OCI-LY7 (cell line): ENCODE measurements around the gene NEB. TPM values are rescaled to one million over a fixed set of nuclear protein-coding genes. Genes with fewer than 3 reads are reported as not detected.

Source experiments
- BruUV-seq: library from RNA; stranded (reverse); fragments of 400-500 nt; replicated peaks from 2 replicates; lab custom pipeline; 2021; lab: Mats Ljungman, UMichigan
- CTCF ChIA-PET: fragments of 300-600 bp; sonication (Branson Sonifier 250); formaldehyde crosslinking; loops from one replicate; lab custom pipeline; 2022; ENCODE audit warnings: antibody characterized with exemption; ENCODE audit not compliant: unreplicated experiment; lab: Charles Lee
- POLR2A ChIA-PET: fragments of 300-600 bp; sonication (Branson Sonifier 250); formaldehyde crosslinking; loops from one replicate; lab custom pipeline; 2022; ENCODE audit warnings: antibody characterized with exemption; lab: Charles Lee
- DNase-seq: peaks from one replicate; pipeline ENCODE4 v3.0.0-alpha.2; 2015; ENCODE audit warnings: low spot score
- H2AFZ ChIP-seq: fragments of 200-600 bp; sonication (generic), shearing (Covaris generic); 2 replicates; pipeline ENCODE4 v1.6.1; 2014; ENCODE audit warnings: mild to moderate bottlenecking, antibody characterized with exemption, low read length, moderate library complexity
- H3K27ac ChIP-seq: fragments of 200-600 bp; sonication (generic); 2 replicates; pipeline ENCODE4 v1.5.1; 2014; ENCODE audit warnings: mixed run types, low read depth, mild to moderate bottlenecking, moderate library complexity, low read length, inconsistent platforms; ENCODE audit not compliant: poor library complexity, severe bottlenecking
- H3K36me3 ChIP-seq: fragments of 200-600 bp; sonication (generic); 2 replicates; pipeline ENCODE4 v1.6.1; 2014; ENCODE audit warnings: mild to moderate bottlenecking, antibody characterized with exemption, low read length, moderate library complexity, mixed read lengths; ENCODE audit not compliant: insufficient read depth
- H3K4me1 ChIP-seq: fragments of 200-600 bp; sonication (generic); 2 replicates; pipeline ENCODE4 v1.5.1; 2014; ENCODE audit warnings: mild to moderate bottlenecking, low read length; ENCODE audit not compliant: insufficient read depth, poor library complexity, severe bottlenecking
- H3K4me2 ChIP-seq: fragments of 200-600 bp; sonication (generic); 2 replicates; pipeline ENCODE4 v1.6.1; 2014; ENCODE audit warnings: mild to moderate bottlenecking, low read length
- H3K4me3 ChIP-seq: fragments of 200-600 bp; sonication (generic); 2 replicates; pipeline ENCODE4 v1.5.1; 2014; ENCODE audit warnings: mild to moderate bottlenecking, low read depth, low read length; ENCODE audit not compliant: poor library complexity, severe bottlenecking
- H3K79me2 ChIP-seq: fragments of 200-600 bp; sonication (generic); 2 replicates; pipeline ENCODE4 v1.6.1; 2016; ENCODE audit warnings: low read depth, mild to moderate bottlenecking, low read length, moderate library complexity, mixed read lengths; ENCODE audit not compliant: insufficient read depth
- H3K9me2 ChIP-seq: fragments of 200-600 bp; sonication (generic); 2 replicates; pipeline ENCODE4 v1.6.1; 2016; ENCODE audit warnings: mild to moderate bottlenecking, low read length, mixed read lengths; ENCODE audit not compliant: insufficient read depth
- H3K9me3 ChIP-seq: fragments of 200-600 bp; sonication (generic); 2 replicates; pipeline ENCODE4 v1.6.1; 2014; ENCODE audit warnings: mild to moderate bottlenecking, mixed run types, low read length, mixed read lengths
- H4K20me1 ChIP-seq: fragments of 200-600 bp; sonication (generic); 2 replicates; pipeline ENCODE4 v1.6.1; 2014; ENCODE audit warnings: mild to moderate bottlenecking, antibody characterized with exemption, low read length, moderate library complexity, mixed read lengths; ENCODE audit not compliant: insufficient read depth
- EZH2phosphoT487 ChIP-seq: fragments of 200-600 bp; sonication (generic); IDR thresholded peaks from 2 replicates; pipeline ENCODE4 v1.6.1; 2018; ENCODE audit warnings: low read depth, borderline replicate concordance, mild to moderate bottlenecking, mixed run types, antibody characterized with exemption, low read length, moderate library complexity, mixed read lengths
- intact Hi-C: fragments of 100-400 bp; cut with micrococcal nuclease; formaldehyde crosslinking; loops from one replicate; pipeline ENCODE4 v1.10.0; 2022; ENCODE audit not compliant: unreplicated experiment
- total RNA-seq, 2 experiments: library from RNA; depleted of rRNA in 1 of 2; stranded (reverse); fragments of >200 nt in 1 of 2; shearing (Covaris generic) in 1 of 2; gene quantifications; 2 replicates each; pipeline ENCODE4 v1.2.3, GENCODE V29; 2014 to 2022
- TF ChIP-seq, protein P1 (sequence below): fragments of 200-600 bp; sonication (generic); conservative IDR thresholded peaks from 2 replicates; pipeline ENCODE4 v1.5.1; 2014; ENCODE audit warnings: mild to moderate bottlenecking, antibody characterized with exemption, low read length, moderate library complexity, mixed read lengths

Gene NEB
- total RNA-seq, 2 experiments from 2014 or later: 0.04 to 0.38 TPM

DNA sequence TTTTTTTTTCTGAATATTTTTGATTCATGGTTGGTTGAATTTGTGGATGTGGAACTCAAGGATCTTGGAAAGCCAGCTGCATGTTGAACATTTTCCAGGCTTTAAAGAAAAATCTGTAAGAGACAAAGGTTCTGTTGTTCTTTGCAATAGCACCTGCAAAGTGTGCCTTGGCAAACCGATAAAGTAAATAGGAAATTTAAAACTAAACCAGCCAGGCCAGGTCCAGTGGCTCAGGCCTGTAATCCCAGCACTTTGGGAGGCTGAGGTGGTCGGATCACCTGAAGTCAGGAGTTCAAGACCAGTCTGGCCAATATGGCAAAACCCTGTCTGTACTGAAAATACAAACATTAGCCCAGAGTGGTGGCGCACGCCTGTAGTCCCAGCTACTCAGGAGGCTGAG is 250.2 kb downstream of the NEB start:
- no peak for DNase-seq
- Histone ChIP-seq H3K4me3 (no peak overlapping the region), H2AFZ (no peak overlapping the region), H3K9me3 (no peaks in the 10 kb centered on the region), H3K4me1 (peaks cover 7% of the 10 kb centered on the region), H3K36me3 (peaks cover 74% of the 10 kb centered on the region), H3K79me2 (no peaks in the 10 kb centered on the region), H3K27ac (no peak overlapping the region), H3K9me2 (no peaks in the 10 kb centered on the region), H3K4me2 (no peak overlapping the region), H4K20me1 (no peaks in the 10 kb centered on the region)
- CTCF ChIA-PET: no interaction called here
- TF ChIP-seq, protein P1, sequence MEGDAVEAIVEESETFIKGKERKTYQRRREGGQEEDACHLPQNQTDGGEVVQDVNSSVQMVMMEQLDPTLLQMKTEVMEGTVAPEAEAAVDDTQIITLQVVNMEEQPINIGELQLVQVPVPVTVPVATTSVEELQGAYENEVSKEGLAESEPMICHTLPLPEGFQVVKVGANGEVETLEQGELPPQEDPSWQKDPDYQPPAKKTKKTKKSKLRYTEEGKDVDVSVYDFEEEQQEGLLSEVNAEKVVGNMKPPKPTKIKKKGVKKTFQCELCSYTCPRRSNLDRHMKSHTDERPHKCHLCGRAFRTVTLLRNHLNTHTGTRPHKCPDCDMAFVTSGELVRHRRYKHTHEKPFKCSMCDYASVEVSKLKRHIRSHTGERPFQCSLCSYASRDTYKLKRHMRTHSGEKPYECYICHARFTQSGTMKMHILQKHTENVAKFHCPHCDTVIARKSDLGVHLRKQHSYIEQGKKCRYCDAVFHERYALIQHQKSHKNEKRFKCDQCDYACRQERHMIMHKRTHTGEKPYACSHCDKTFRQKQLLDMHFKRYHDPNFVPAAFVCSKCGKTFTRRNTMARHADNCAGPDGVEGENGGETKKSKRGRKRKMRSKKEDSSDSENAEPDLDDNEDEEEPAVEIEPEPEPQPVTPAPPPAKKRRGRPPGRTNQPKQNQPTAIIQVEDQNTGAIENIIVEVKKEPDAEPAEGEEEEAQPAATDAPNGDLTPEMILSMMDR: no peak
- no peak for TF ChIP-seq EZH2phosphoT487
- POLR2A ChIA-PET: no interaction called here
- intact Hi-C loops: no loop called here
- no TSS peak for BruUV-seq

DNA sequence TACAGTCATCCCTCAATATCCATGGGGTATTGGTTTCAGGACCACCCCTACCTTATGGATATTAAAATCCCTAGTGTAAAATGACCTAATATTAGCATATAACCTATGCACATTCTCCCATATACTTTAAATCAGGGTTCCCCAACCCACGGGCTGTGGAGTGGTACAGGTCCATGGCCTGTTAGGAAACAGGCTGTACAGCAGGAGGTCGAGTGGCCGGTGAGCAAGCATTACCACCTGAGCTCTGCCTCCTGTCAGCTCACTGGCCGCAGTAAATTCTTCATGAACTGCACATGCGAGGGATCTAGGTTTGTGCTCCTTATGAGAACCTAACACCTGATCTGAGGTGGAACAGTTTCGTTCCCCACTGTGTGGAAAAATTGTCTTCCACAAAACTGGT is 250.7 kb downstream of the NEB start:
- BruUV-seq: no TSS peak
- Histone ChIP-seq H3K9me3 (no peaks in the 10 kb centered on the region), H3K4me3 (no peak overlapping the region), H3K4me1 (peaks cover 7% of the 10 kb centered on the region), H3K9me2 (no peaks in the 10 kb centered on the region), H3K79me2 (no peaks in the 10 kb centered on the region), H4K20me1 (no peaks in the 10 kb centered on the region), H3K36me3 (peaks cover 80% of the 10 kb centered on the region), H3K27ac (no peak overlapping the region), H3K4me2 (no peak overlapping the region), H2AFZ (no peak overlapping the region)
- no peak for DNase-seq
- TF ChIP-seq EZH2phosphoT487: no peak
- TF ChIP-seq, protein P1: no peak
- ChIA-PET CTCF (no interaction called here), POLR2A (no interaction called here)
- intact Hi-C loops: no loop called here

DNA sequence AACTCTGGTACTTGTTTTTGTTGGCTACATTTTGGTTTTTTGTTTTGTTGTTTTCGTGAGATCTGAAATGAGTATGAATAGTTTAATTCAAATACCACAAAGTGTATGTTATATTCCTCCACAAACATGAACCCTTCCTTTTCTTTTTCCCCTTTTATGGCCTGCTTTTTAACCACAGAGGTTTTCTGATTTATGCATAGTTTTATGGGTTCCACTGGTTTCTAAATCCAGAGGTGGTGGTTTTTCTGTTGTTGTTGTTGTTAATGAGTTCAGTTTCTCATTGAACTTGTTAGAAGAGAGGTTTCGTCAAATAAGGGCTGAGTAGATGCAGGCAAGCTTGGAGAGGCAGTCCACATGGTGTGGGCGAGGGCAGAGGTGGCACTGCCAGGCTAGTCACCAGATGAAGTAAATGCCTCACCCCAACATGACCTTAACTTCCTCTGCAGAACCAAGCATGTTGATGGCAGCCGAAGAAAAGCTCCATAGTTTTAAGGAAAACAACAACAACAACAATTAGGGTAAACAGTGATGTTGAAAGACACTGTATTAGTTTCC is 252.0 kb downstream of the NEB start:
- Histone ChIP-seq H3K9me2 (no peaks in the 10 kb centered on the region), H3K9me3 (no peaks in the 10 kb centered on the region), H3K36me3 (peaks cover 92% of the 10 kb centered on the region), H2AFZ (no peak overlapping the region), H3K27ac (no peak overlapping the region), H4K20me1 (no peaks in the 10 kb centered on the region), H3K4me1 (peaks cover 7% of the 10 kb centered on the region), H3K4me3 (no peak overlapping the region), H3K4me2 (no peak overlapping the region), H3K79me2 (no peaks in the 10 kb centered on the region)
- ChIA-PET POLR2A (no interaction called here), CTCF (no interaction called here)
- BruUV-seq: no TSS peak
- intact Hi-C loops: no loop called here
- no peak for TF ChIP-seq EZH2phosphoT487
- TF ChIP-seq, protein P1: no peak
- DNase-seq: no peak
